ENCODE data around the gene PTPRT.

GRCh38 chr20:42936482-42936881, 253.2 kb downstream of the PTPRT start:
- TF ChIP-seq CTCF (conservative IDR thresholded peaks at IDR 0.05; ENCODE audit: low read depth in 2 of 2), result no peak
- TF ChIP-seq CREB1 (CRISPR knock-in tag; IDR thresholded peaks at IDR 0.05; ENCODE audit: low read depth), result no peak
- no peak for TF ChIP-seq ZNF114 (CRISPR knock-in tag; IDR thresholded peaks at IDR 0.05)
